ENCODE results near the gene ARF6. TPM values are rescaled to one million over a fixed set of nuclear protein-coding genes. Genes with fewer than 3 reads are reported as not detected.
A peak's percentile ranks its signal among the peaks of the same experiment; 100 is the strongest.
"Not testable (repeated sequence)": the region's sequence is repeated elsewhere in the genome, so short reads cannot be mapped to it uniquely, and the experiment has no call there.

Gene ARF6
- total RNA-seq, 1 donor from 2014 or later = 25.1 TPM

DNA sequence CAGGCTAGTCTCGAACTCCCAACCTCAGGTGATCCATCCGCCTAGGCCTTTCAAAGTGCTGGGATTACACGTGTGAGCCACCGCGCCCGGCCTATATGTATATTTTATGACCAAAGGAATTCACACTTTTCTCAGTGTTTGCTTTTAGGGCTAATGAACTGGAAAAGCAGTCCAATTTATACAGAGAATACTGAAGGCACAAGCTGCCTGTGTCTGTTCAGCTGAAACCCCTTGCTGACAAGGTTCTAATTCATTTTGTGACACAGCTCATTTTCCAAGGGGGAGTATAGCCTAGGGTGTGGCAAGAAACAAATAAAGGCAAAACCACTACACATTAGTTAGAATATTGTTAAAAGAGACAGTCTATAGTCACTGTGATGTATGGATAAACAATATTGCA, 22.0 kb upstream of the ARF6 start:
- intact Hi-C loops (cut with DNase I) = no loop called here
- DNase-seq (ENCODE audit: missing footprints) (no peak), ATAC-seq (no peak)

DNA sequence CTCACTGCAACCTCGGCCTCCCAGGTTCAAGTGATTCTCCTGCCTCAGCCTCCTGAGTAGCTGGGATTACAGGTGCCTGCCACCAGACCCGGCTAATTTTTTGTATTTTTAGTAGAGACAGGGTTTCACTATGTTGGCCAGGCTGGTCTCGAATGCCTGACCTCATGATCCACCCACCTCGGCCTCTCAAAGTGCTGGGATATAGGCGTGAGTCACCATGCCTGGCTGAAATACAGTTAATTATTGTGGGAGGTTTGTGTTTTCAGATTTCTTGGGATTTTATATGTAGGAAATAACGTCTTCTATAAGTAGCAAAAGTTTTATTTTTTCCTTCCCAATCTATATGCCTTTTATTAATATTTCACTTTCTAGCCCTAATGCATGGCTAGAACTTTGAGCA, 19.3 kb upstream of the ARF6 start:
- intact Hi-C loops (cut with DNase I); ATAC-seq; DNase-seq (ENCODE audit: missing footprints): not testable (repeated sequence)

DNA sequence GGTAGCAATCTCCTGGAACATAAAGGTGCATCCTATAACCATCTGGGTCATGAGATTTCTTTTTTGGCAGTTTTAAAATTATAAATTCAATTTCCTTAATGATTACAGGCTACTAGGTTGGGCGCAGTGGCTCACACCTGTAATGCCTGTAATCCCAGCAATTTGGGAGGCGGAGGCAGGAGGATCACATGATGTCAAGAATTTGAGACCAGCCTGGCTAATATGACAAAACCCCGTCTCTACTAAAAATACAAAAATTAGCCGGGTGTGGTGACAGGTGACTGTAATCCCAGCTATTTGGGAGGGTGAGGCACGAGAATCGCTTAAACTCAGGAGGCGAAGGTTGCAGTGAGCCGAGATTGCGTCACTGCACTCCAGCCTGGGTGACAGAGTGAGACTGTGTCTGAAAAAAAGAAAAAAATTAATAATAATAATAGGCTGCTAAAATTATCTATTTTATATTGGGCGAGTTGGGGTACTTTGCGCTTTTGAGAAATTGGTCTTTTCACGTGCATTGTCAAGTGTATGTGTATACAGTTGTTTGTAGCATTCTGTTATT, 17.2 kb upstream of the ARF6 start:
- intact Hi-C loops (cut with DNase I) = no loop called here
- ATAC-seq = no peak
- DNase-seq (ENCODE audit: missing footprints) = no peak

GRCh38 chr14:49876563-49877127, 16.2 kb upstream of the ARF6 start:
- intact Hi-C loops (cut with DNase I) = no loop called here
- no peak for ATAC-seq
- DNase-seq (ENCODE audit: missing footprints) = no peak

- peak; percentile 77 for ATAC-seq
- DNase-seq (ENCODE audit: missing footprints) = no peak
- intact Hi-C loops (cut with DNase I) = no loop called here
These were observed 13.2 kb upstream of the ARF6 start for GRCh38 chr14:49879646-49880204.

DNA sequence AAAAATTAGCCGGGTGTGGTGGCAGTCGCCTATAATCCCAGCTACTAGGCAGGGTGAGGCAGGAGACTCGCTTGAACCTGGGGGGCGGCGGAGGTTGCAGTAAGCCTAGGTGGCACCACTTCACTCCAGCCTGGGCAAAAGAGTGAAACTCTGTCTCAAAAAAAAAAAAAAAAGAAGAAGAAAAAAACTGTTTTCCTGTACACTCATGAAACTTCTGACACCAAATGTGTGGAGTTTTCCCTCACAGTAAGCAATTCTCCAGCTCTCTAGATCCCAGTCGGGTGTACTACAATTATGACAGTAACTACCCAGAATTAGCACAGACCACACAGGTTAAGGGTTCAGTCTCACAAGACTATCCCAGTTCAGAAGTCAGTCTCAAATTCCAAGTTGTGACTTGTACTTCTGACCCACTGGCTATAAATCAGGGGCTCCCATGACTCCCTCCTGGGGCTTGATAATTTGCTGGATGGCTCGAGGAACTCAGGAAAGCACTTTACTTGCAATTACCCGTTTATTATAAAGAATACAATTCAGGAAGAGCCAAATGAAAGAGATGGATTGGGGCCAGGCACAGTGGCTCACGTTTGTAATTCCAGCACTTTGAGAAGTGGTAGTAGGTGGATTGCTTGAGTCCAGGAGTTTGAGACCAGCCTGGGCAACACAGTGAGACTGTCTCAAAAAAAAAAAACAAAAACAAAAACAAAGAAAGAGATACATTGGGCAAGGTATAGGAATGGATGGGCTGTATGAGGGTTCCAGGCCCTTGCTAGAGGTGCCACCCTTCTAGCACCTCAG, 12.4 kb upstream of the ARF6 start:
- ATAC-seq = no peak
- DNase-seq (ENCODE audit: missing footprints) = no peak
- intact Hi-C loops (cut with DNase I) = no loop called here

- no peak for DNase-seq (ENCODE audit: missing footprints)
- intact Hi-C loops (cut with DNase I) = no loop called here
- no peak for ATAC-seq
These were observed 11.4 kb upstream of the ARF6 start for GRCh38 chr14:49881350-49882001.

DNA sequence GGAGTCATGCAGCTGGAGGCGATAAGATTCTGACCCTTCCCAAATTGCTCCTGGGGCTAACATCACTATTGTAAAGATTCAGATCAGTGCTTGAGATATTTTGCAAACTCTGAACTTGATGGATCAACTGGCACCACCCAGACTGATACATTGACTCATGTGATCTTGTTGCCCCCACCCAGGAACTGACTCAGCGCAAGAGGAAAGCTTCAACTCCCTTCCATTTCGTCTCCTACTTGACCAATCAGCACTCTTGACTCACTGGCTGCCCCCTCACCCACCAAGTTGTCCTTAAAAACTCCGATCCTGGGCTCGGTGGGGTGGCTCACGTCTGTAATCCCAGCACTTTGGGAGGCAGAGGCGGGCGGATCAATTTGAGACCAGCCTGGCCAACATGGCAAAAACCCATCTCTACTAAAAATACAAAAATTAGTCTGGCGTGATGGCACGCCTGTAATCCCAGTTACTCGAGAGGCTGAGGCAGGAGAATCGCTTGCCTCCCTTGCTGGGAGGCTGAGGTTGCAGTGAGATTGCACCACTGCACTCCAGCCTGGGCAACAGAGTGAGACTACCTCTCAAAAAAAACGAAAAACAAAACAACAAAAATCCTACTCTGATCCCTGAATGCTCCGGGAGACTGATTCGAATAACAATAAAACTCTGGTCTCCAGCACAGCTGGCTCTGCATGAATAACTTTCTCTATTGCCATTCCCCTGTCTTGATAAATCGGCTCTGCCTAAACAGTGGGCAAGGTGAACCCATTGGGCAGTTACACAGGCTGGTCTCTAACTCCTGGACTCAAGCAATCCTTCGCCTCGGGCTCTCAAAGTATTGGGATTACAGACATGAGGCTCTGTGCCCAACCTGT, 9.8 kb upstream of the ARF6 start:
- DNase-seq (ENCODE audit: missing footprints) = no peak
- intact Hi-C loops (cut with DNase I) = no loop called here

DNA sequence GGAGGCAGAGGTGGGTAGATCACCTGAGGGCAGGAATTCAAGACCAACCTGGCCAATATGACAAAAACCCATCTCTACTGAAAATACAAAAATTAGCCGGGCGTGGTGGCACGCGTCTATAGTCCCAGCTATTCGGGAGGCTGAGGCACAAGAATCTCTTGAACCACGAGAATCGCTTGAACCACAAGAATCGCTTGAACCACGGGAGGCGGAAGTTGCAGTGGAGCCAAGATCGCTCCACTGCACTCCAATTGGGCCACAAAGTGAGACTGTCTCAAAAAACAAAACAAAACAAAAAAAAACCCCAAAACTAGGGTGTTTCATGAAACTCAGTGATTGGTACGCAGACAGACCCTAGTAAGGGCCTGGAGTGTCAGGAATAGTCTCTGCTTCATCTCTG, 6.4 kb upstream of the ARF6 start:
- intact Hi-C loops (cut with DNase I) = no loop called here
- DNase-seq (ENCODE audit: missing footprints) (no peak), ATAC-seq (no peak)

More for the DNA sequence above, 9.8 kb upstream of the ARF6 start:
- no peak for ATAC-seq

DNA sequence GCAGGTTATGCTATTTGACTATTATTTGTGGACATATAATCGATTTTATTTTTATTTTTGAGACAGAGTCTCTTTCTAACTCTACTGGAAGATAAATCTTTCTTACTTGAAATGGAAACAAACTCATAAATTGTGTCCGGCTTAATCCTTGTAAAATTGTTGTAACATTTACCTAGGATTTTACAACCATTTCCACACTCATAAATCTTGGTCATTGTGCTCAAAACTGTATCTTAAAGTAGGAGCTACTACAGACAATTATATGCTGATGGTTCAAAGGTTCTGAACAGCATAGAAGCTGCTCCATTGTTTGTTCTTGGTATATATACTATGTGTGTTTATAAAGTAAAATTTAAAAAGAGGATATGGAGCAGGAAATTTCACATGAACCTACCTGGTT, 4.6 kb upstream of the ARF6 start:
- intact Hi-C loops (cut with DNase I) = no loop called here
- DNase-seq (ENCODE audit: missing footprints) (no peak), ATAC-seq (no peak)

DNA sequence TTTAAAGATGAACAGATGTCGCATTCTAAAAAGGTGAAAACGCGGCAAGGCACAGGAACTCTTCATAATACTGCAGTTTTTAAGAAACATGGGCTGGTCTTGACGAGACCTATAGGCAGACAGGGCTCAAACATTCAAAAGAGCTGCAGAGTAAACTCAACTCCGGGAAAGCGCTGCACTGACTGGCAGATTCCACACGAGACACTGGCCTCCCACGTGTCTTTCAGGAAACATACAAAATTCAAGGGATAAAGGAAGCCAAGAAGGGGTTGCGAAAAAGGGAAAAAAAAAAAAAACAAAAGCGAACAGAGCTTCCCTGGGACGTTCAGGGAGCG, 614 bp upstream of the ARF6 start:
- DNase-seq (ENCODE audit: missing footprints) = no peak
- peak; percentile 66 for ATAC-seq
- intact Hi-C loops (cut with DNase I) = loop anchor here (1.0 to 5.0 kb wide), 4 partner anchors 24 to 155 kb away; no protein-coding TSS in a partner anchor

- intact Hi-C loops (cut with DNase I) = loop anchor here (2.0 to 5.0 kb wide), 3 partner anchors 54 to 154 kb away; no protein-coding TSS in a partner anchor
- ATAC-seq (peak; percentile 71), DNase-seq (ENCODE audit: missing footprints) (peak; percentile 87)
These were observed 679 bp downstream of the ARF6 start for GRCh38 chr14:49893309-49894213.

- intact Hi-C loops (cut with DNase I) = loop anchor here (5.0 kb wide), 2 partner anchors 53 to 153 kb away; no protein-coding TSS in a partner anchor
- ATAC-seq; DNase-seq (ENCODE audit: missing footprints): not testable (repeated sequence)
These were observed 1.6 kb downstream of the ARF6 start for GRCh38 chr14:49894214-49895107.

GRCh38 chr14:49895480-49895879, 2.6 kb downstream of the ARF6 start:
- ATAC-seq (no peak), DNase-seq (ENCODE audit: missing footprints) (no peak)
- intact Hi-C loops (cut with DNase I) = no loop called here

GRCh38 chr14:49896272-49896671, 3.4 kb downstream of the ARF6 start:
- DNase-seq (ENCODE audit: missing footprints); intact Hi-C loops (cut with DNase I); ATAC-seq: not testable (repeated sequence)

- ATAC-seq = no peak
- intact Hi-C loops (cut with DNase I) = no loop called here
- DNase-seq (ENCODE audit: missing footprints) = no peak
These were observed 4.1 kb downstream of the ARF6 start for GRCh38 chr14:49896966-49897365.

All from Right ventricle myocardium inferior (tissue), 1 donor.